GM12878 (cell line): Measurements from ENCODE around the gene CLMP. TPM values are rescaled to one million over a fixed set of nuclear protein-coding genes. Genes with fewer than 3 reads are reported as not detected.

ENCODE experiments used
- BCL11A ChIP-seq: IDR thresholded peaks from 2 replicates; pipeline ENCODE4 v1.6.1; 2011; ENCODE audit warnings: low read depth, low read length
- BMI1 ChIP-seq: fragments of 450-650 bp; IDR thresholded peaks from 2 replicates; pipeline ENCODE4 v1.6.1; 2016; ENCODE audit warnings: mild to moderate bottlenecking, moderate library complexity, borderline replicate concordance
- CBX3 ChIP-seq: fragments of 200-600 bp; sonication (generic); IDR thresholded peaks from 2 replicates; pipeline ENCODE4 v1.6.1; 2016; ENCODE audit warnings: low read depth, borderline replicate concordance
- CBX5 ChIP-seq: sonication (generic); IDR thresholded peaks from 2 replicates; pipeline ENCODE4 v1.6.1; 2016; ENCODE audit warnings: low read depth, moderate library complexity, mild to moderate bottlenecking, inconsistent platforms
- ESRRA ChIP-seq: IDR thresholded peaks from 2 replicates; pipeline ENCODE4 v1.6.1; 2012; ENCODE audit warnings: mild to moderate bottlenecking, low read length, improper control_type of control experiment
- ETV6 ChIP-seq, 2 experiments: fragments of 450-650 bp in 1 of 2; IDR thresholded peaks in 1 of 2; conservative IDR thresholded peaks in 1 of 2; 2 replicates each; pipeline ENCODE4 v1.6.1; 2014; ENCODE audit warnings: antibody characterized with exemption in 1 of 2, borderline replicate concordance in 1 of 2, low read depth in 1 of 2, mild to moderate bottlenecking in 1 of 2, moderate library complexity in 1 of 2
- FOXK2 ChIP-seq: fragments of 450-650 bp; IDR thresholded peaks from 2 replicates; pipeline ENCODE4 v1.6.1; 2017; ENCODE audit warnings: mild to moderate bottlenecking, moderate library complexity
- HDGF ChIP-seq: fragments of 450-650 bp; IDR thresholded peaks from 2 replicates; pipeline ENCODE4 v1.6.1; 2016; ENCODE audit warnings: antibody characterized with exemption
- KDM1A ChIP-seq: fragments of 200-600 bp; sonication (generic); IDR thresholded peaks from 2 replicates; pipeline ENCODE4 v1.6.1; 2016; ENCODE audit warnings: borderline replicate concordance
- RAD21 ChIP-seq: IDR thresholded peaks from 2 replicates; pipeline ENCODE4 v1.6.1; 2011; ENCODE audit warnings: mild to moderate bottlenecking, low read depth, low read length, moderate library complexity; ENCODE audit not compliant: insufficient read depth
- SMAD1 ChIP-seq: fragments of 450-650 bp; IDR thresholded peaks from 2 replicates; pipeline ENCODE4 v1.6.1; 2018; ENCODE audit warnings: mild to moderate bottlenecking, low read depth; ENCODE audit not compliant: partially characterized antibody
- TCF12 ChIP-seq: IDR thresholded peaks from 2 replicates; pipeline ENCODE4 v1.6.1; 2011; ENCODE audit warnings: low read depth, mild to moderate bottlenecking, low read length
- polyA plus RNA-seq, 11 experiments: library from polyadenylated mRNA; depleted of rRNA in 4 of 11; unstranded in 6 of 11; stranded (reverse) in 5 of 11; fragments of >200 nt; fragmentation: Nextera tagmentation in 4 of 11; fragmentation: Illumina TruSeq in 1 of 11; extraction: Ambion mirVana in 4 of 11; extraction: Trizol in 1 of 11; gene quantifications; 1 replicate in 1 of 11; 2 replicates in 10 of 11; pipeline versions ENCODE4 v1.2.1 to v1.2.3, GENCODE V29; 2011 to 2016; ENCODE audit warnings: inconsistent platforms in 2 of 11, missing spikeins in 2 of 11, low read depth in 1 of 11
- total RNA-seq, 4 experiments: library from RNA; depleted of rRNA in 3 of 4; stranded (reverse); fragments of >200 nt in 3 of 4; fragmentation: Illumina TruSeq in 1 of 4; extraction: Trizol in 1 of 4; gene quantifications; 2 replicates each; pipeline versions ENCODE4 v1.2.1 to v1.2.3, GENCODE V29; 2013 to 2021
- TF ChIP-seq, protein P1 (sequence below): fragments of 450-650 bp; IDR thresholded peaks from 2 replicates; pipeline ENCODE4 v1.6.1; 2016; ENCODE audit warnings: mild to moderate bottlenecking
- TF ChIP-seq, protein P2 (sequence below): fragments of 450-650 bp; formaldehyde crosslinking; IDR thresholded peaks from 2 replicates; pipeline ENCODE4 v1.4.0; 2020; ENCODE audit warnings: mild to moderate bottlenecking, moderate library complexity
- TF ChIP-seq, protein P3 (sequence below): IDR thresholded peaks from 2 replicates; pipeline ENCODE4 v1.6.1; 2011; ENCODE audit warnings: borderline replicate concordance, low read depth, mild to moderate bottlenecking, moderate library complexity, low read length; ENCODE audit not compliant: insufficient read depth, poor library complexity, severe bottlenecking
- TF ChIP-seq, protein P4 (sequence below): fragments of 450-650 bp; IDR thresholded peaks from 2 replicates; pipeline ENCODE4 v1.6.1; 2017; ENCODE audit warnings: mild to moderate bottlenecking, low read depth, inconsistent platforms; ENCODE audit not compliant: poor library complexity, severe bottlenecking
- TF ChIP-seq, protein P5 (sequence below): fragments of 450-650 bp; IDR thresholded peaks from 2 replicates; pipeline ENCODE4 v1.6.1; 2018; ENCODE audit warnings: borderline replicate concordance, mild to moderate bottlenecking; ENCODE audit not compliant: partially characterized antibody

Gene CLMP
- total and polyA plus RNA-seq, 10 of the 15 experiments (the other 5 are each of a cell fraction or from before 2014, with no cell fraction given) = 0.01 to 0.71 (median 0.20) TPM; not detected in 4

DNA sequence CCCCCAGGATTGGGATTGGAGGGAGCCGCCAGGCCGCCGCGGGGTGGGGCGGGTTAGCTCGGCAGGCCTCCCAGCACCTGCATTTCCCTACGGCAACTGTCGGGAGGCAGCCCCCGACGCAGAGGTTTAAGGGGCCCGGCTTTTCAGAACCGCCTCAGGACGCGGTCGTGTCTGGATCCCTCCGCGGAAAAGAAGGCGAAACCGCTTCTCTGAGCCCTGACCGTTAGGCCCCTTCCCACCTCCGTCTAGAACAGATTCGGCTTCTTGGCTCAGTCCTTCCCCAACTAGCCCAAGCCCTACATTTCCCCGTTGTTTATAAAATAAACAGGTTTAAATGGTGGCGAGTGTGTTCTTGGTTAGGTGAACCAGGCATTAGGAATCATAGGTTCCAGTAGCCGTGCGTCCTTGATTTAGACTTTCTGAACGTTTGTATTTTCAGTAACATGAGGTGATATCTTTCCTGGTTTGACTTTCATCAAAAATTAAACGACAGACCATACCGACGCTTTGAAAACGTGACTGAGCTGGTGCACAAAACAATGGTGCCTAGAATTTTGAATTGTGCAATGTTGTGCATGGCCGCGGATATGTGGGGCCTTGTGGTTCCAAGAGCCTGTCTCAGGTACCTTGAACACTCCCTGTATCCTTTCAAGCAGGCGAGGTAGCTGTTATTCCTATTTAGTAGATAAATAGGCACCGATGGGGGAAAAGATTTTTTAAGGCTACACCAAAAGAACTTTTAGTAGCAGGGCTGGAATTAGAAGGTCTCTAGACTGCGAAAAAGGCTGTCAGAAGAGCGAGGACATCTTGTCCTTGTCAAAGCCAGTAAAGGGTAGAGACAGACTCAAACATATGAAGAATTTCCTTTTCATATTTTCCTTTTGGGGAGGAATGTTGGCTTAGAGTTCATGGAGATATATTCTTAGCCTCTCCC lies 131.9 kb downstream of the CLMP start (continued):
- TF ChIP-seq, protein P1, sequence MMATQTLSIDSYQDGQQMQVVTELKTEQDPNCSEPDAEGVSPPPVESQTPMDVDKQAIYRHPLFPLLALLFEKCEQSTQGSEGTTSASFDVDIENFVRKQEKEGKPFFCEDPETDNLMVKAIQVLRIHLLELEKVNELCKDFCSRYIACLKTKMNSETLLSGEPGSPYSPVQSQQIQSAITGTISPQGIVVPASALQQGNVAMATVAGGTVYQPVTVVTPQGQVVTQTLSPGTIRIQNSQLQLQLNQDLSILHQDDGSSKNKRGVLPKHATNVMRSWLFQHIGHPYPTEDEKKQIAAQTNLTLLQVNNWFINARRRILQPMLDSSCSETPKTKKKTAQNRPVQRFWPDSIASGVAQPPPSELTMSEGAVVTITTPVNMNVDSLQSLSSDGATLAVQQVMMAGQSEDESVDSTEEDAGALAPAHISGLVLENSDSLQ = no peak
- TF ChIP-seq BMI1 (no peak), FOXK2 (no peak), CBX3 (no peak), ETV6 (conservative IDR thresholded peaks at IDR 0.05 in 1 of 2, IDR thresholded peaks at IDR 0.05 in 1 of 2; ENCODE audit: borderline replicate concordance in 1 of 2, low read depth in 1 of 2) (0 out of 4 replicates have a peak, but pooled peaks of 1 of the 2 experiments have one; percentile 30), CBX5 (no peak; the same call in 1 of the 2 replicates), KDM1A (no peak), ESRRA (no peak), HDGF (no peak), RAD21 (no peak), SMAD1 (no peak), TCF12 (no peak), BCL11A (no peak)
- TF ChIP-seq, protein P2, sequence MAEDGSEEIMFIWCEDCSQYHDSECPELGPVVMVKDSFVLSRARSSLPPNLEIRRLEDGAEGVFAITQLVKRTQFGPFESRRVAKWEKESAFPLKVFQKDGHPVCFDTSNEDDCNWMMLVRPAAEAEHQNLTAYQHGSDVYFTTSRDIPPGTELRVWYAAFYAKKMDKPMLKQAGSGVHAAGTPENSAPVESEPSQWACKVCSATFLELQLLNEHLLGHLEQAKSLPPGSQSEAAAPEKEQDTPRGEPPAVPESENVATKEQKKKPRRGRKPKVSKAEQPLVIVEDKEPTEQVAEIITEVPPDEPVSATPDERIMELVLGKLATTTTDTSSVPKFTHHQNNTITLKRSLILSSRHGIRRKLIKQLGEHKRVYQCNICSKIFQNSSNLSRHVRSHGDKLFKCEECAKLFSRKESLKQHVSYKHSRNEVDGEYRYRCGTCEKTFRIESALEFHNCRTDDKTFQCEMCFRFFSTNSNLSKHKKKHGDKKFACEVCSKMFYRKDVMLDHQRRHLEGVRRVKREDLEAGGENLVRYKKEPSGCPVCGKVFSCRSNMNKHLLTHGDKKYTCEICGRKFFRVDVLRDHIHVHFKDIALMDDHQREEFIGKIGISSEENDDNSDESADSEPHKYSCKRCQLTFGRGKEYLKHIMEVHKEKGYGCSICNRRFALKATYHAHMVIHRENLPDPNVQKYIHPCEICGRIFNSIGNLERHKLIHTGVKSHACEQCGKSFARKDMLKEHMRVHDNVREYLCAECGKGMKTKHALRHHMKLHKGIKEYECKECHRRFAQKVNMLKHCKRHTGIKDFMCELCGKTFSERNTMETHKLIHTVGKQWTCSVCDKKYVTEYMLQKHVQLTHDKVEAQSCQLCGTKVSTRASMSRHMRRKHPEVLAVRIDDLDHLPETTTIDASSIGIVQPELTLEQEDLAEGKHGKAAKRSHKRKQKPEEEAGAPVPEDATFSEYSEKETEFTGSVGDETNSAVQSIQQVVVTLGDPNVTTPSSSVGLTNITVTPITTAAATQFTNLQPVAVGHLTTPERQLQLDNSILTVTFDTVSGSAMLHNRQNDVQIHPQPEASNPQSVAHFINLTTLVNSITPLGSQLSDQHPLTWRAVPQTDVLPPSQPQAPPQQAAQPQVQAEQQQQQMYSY (CRISPR knock-in tag) = no peak
- TF ChIP-seq, protein P3, sequence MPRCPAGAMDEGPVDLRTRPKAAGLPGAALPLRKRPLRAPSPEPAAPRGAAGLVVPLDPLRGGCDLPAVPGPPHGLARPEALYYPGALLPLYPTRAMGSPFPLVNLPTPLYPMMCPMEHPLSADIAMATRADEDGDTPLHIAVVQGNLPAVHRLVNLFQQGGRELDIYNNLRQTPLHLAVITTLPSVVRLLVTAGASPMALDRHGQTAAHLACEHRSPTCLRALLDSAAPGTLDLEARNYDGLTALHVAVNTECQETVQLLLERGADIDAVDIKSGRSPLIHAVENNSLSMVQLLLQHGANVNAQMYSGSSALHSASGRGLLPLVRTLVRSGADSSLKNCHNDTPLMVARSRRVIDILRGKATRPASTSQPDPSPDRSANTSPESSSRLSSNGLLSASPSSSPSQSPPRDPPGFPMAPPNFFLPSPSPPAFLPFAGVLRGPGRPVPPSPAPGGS = no peak
- TF ChIP-seq, protein P4, sequence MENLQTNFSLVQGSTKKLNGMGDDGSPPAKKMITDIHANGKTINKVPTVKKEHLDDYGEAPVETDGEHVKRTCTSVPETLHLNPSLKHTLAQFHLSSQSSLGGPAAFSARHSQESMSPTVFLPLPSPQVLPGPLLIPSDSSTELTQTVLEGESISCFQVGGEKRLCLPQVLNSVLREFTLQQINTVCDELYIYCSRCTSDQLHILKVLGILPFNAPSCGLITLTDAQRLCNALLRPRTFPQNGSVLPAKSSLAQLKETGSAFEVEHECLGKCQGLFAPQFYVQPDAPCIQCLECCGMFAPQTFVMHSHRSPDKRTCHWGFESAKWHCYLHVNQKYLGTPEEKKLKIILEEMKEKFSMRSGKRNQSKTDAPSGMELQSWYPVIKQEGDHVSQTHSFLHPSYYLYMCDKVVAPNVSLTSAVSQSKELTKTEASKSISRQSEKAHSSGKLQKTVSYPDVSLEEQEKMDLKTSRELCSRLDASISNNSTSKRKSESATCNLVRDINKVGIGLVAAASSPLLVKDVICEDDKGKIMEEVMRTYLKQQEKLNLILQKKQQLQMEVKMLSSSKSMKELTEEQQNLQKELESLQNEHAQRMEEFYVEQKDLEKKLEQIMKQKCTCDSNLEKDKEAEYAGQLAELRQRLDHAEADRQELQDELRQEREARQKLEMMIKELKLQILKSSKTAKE = peak; percentile 7
- TF ChIP-seq, protein P5, sequence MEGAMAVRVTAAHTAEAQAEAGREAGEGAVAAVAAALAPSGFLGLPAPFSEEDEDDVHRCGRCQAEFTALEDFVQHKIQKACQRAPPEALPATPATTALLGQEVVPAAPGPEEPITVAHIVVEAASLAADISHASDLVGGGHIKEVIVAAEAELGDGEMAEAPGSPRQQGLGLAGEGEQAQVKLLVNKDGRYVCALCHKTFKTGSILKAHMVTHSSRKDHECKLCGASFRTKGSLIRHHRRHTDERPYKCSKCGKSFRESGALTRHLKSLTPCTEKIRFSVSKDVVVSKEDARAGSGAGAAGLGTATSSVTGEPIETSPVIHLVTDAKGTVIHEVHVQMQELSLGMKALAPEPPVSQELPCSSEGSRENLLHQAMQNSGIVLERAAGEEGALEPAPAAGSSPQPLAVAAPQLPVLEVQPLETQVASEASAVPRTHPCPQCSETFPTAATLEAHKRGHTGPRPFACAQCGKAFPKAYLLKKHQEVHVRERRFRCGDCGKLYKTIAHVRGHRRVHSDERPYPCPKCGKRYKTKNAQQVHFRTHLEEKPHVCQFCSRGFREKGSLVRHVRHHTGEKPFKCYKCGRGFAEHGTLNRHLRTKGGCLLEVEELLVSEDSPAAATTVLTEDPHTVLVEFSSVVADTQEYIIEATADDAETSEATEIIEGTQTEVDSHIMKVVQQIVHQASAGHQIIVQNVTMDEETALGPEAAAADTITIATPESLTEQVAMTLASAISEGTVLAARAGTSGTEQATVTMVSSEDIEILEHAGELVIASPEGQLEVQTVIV = no peak
